Lung (tissue), 12 donors: ENCODE data around the gene HOMER1. TPM values are rescaled to one million over a fixed set of nuclear protein-coding genes. Genes with fewer than 3 reads are reported as not detected.

ENCODE experiments used
- ATAC-seq: fragments of 200-7000 bp; cut with Tn5 transposase; one replicate; pipeline ENCODE4 v1.9.1; 2020; ENCODE audit warnings: moderate number of reproducible peaks; ENCODE audit not compliant: insufficient read depth, low FRiP score
- DNase-seq, 3 donors: peaks; one replicate each; pipeline ENCODE4 v3.0.0-alpha.2; 2013 to 2017
- H3K27ac ChIP-seq, 2 donors: one replicate each; pipeline ENCODE4 v1.5.1; 2013; ENCODE audit warnings: mild to moderate bottlenecking in 2 of 2, moderate library complexity in 2 of 2, control low read depth in 1 of 2, inconsistent platforms in 1 of 2, low read depth in 1 of 2, low read length in 1 of 2
- H3K27me3 ChIP-seq, 3 donors: one replicate each; pipeline ENCODE4 v1.5.1; 2013; ENCODE audit warnings: low read length in 2 of 3; ENCODE audit not compliant: control insufficient read depth in 3 of 3, insufficient read depth in 3 of 3
- H3K36me3 ChIP-seq, 4 donors: one replicate each; pipeline ENCODE4 v1.5.1; 2013; ENCODE audit warnings: low read length in 4 of 4, mild to moderate bottlenecking in 1 of 4, moderate library complexity in 1 of 4; ENCODE audit not compliant: control insufficient read depth in 4 of 4, insufficient read depth in 4 of 4
- H3K4me1 ChIP-seq, 5 donors: one replicate each; pipeline ENCODE4 v1.5.1; 2013; ENCODE audit warnings: low read length in 5 of 5, mild to moderate bottlenecking in 2 of 5, moderate library complexity in 1 of 5; ENCODE audit not compliant: control insufficient read depth in 5 of 5, insufficient read depth in 5 of 5
- H3K4me3 ChIP-seq: one replicate; pipeline ENCODE4 v1.5.1; 2013; ENCODE audit warnings: mild to moderate bottlenecking, control low read depth, moderate library complexity
- H3K9ac ChIP-seq, 2 donors: one replicate each; pipeline ENCODE4 v1.5.1; 2013; ENCODE audit warnings: low read length in 2 of 2, control low read depth in 1 of 2; ENCODE audit not compliant: insufficient read depth in 1 of 2
- H3K9me3 ChIP-seq, 4 donors: one replicate each; pipeline ENCODE4 v1.5.1; 2013; ENCODE audit warnings: low read length in 3 of 4, mild to moderate bottlenecking in 1 of 4, moderate library complexity in 1 of 4; ENCODE audit not compliant: control insufficient read depth in 4 of 4, insufficient read depth in 3 of 4
- WGBS, 2 donors: extraction: QIAGEN DNeasy Blood & Tissue Kit; methylation state at CpG; one replicate each; pipeline ENCODE4 v1.1.7; 2013; 5-methylcytosine and 5-hydroxymethylcytosine counted together
- polyA plus RNA-seq, 2 donors: library from polyadenylated mRNA; stranded (reverse); fragments of 200-250 nt; gene quantifications; one replicate each; pipeline ENCODE4 v1.2.1, GENCODE V29; 2013
- total RNA-seq, 2 donors: library from RNA; depleted of rRNA in 1 of 2; stranded (reverse); fragments of >200 nt in 1 of 2; gene quantifications; one replicate each; pipeline ENCODE4 v1.2.1, GENCODE V29; 2014 to 2021
- TF ChIP-seq, protein P1 (sequence below): IDR thresholded peaks from 2 replicates; pipeline ENCODE4 v1.5.1; 2012; ENCODE audit warnings: mild to moderate bottlenecking; ENCODE audit errors: control extremely low read depth, extremely low read depth
- donor health status: control.
- donor health status: control.
- donor health status: Bipolar disorder and iron deficiency.
- donor health status: healthy.
- donor health status: DM: yes; HTN: yes; CAD: no.

Gene HOMER1
- total and polyA plus RNA-seq, 4 donors = 1.2 to 15.4 (median 4.5) TPM

GRCh38 chr5:79471556-79471955 is 42.4 kb downstream of the HOMER1 start:
- TF ChIP-seq, protein P1, sequence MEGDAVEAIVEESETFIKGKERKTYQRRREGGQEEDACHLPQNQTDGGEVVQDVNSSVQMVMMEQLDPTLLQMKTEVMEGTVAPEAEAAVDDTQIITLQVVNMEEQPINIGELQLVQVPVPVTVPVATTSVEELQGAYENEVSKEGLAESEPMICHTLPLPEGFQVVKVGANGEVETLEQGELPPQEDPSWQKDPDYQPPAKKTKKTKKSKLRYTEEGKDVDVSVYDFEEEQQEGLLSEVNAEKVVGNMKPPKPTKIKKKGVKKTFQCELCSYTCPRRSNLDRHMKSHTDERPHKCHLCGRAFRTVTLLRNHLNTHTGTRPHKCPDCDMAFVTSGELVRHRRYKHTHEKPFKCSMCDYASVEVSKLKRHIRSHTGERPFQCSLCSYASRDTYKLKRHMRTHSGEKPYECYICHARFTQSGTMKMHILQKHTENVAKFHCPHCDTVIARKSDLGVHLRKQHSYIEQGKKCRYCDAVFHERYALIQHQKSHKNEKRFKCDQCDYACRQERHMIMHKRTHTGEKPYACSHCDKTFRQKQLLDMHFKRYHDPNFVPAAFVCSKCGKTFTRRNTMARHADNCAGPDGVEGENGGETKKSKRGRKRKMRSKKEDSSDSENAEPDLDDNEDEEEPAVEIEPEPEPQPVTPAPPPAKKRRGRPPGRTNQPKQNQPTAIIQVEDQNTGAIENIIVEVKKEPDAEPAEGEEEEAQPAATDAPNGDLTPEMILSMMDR = no peak
- H3K9me3 ChIP-seq = no peaks in the 10 kb centered on the region
- H3K36me3 ChIP-seq = no peaks in the 10 kb centered on the region
- H3K4me3 ChIP-seq = no peak overlapping the region
- H3K9ac ChIP-seq = no peak overlapping the region
- peaks cover 0 to 11% (median 0%) of the 10 kb centered on the region in 5 donors for H3K4me1 ChIP-seq
- no peaks in the 10 kb centered on the region for H3K27me3 ChIP-seq
- DNase-seq (no peak), ATAC-seq (no peak)
- 80 to 87% methylated on average over 1 of the region's 1 CpG for WGBS, 2 donors
- no peak overlapping the region for H3K27ac ChIP-seq

DNA sequence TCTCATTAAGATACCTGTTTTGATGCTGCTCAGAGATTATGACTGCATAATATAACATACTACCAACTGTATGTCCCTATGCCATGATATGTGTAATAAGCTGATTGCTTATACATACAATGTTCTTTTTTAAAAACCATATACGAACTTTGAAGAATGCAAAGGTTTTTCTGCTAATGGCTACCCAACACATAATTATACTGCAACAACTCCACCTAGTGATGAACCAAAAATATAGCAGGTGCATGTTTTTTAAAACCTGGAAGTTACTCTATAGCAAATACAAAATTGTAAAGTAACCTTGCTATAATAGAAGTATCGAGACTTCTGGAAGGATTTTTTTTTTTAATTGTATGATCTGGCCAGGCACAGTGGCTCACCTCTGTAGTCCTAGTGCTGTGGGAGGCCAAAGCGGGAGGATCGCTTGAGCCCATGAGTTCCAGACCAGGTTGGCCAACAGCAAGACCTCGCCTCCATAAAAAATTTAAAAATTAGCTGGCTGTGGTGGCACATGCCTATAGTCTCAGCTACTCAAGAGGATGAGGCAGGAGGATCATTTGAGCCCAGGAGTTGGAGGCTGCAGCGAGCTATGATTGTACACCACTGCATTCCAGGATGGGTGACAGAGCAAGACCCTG is 49.1 kb downstream of the HOMER1 start:
- H3K36me3 ChIP-seq = no peaks in the 10 kb centered on the region
- ATAC-seq (no peak), DNase-seq (peak in 2 of 3 donors; percentile 46 to 53)
- no peak overlapping the region for H3K27ac ChIP-seq
- peaks cover 0 to 17% (median 0%) of the 10 kb centered on the region in 5 donors for H3K4me1 ChIP-seq
- H3K27me3 ChIP-seq = no peaks in the 10 kb centered on the region
- H3K9ac ChIP-seq = no peak overlapping the region
- no peak overlapping the region for H3K4me3 ChIP-seq
- TF ChIP-seq, protein P1 = peak; percentile 20
- WGBS, 2 donors = 70 to 75% methylated on average over 6 of the region's 6 CpGs
- H3K9me3 ChIP-seq = no peaks in the 10 kb centered on the region

DNA sequence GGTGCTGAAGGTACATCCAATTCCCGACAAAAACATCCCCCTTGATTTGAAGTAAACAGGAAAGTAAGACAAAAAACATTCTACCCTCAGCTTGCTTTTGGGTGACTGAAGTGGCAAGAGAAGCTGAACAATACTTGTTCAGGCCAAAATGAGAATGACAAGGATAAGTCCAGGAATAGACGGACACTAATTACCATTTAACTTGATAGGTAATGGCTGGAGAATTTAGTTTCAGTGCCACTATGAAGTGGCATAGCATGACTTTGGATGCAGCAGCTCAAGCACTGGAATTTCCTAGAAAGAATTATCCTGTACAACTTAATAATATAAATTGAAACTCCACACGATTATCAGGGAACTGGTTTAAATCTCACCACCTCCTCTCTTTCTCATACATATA is 49.7 kb downstream of the HOMER1 start:
- Histone ChIP-seq H3K4me1 (peaks cover 0 to 17% (median 0%) of the 10 kb centered on the region in 5 donors), H3K36me3 (no peaks in the 10 kb centered on the region), H3K27ac (no peak overlapping the region), H3K27me3 (no peaks in the 10 kb centered on the region), H3K9ac (no peak overlapping the region), H3K9me3 (no peaks in the 10 kb centered on the region), H3K4me3 (no peak overlapping the region)
- DNase-seq (no peak), ATAC-seq (no peak)
- TF ChIP-seq, protein P1 = no peak
- WGBS, 2 donors = 68 to 79% methylated on average over 3 of the region's 3 CpGs

DNA sequence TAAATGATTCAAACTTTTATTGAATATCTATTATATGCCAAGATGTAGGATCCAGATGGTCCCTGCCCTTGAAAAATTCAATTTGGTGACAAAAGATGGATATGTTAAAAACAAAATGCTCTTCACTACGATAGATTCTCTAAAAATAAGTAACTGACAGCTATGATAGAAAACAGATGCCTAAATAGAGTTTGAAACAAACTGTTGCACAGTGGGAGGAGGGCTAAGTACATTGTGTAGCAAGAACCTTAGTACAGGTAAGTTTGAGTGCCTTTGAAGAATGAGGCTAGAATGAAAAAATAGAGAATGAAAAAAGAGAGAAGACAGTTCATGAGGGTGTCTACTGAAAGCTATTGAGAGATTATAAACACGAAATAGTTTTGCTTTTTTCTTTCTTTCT is 54.3 kb downstream of the HOMER1 start:
- 76 to 94% methylated on average over 2 of the region's 2 CpGs for WGBS, 2 donors
- no peak for DNase-seq
- H3K4me1 ChIP-seq = peaks cover 0 to 20% (median 0%) of the 10 kb centered on the region in 5 donors
- no peaks in the 10 kb centered on the region for H3K27me3 ChIP-seq
- H3K4me3 ChIP-seq = no peak overlapping the region
- no peaks in the 10 kb centered on the region for H3K36me3 ChIP-seq
- H3K27ac ChIP-seq = no peak overlapping the region
- H3K9me3 ChIP-seq = no peaks in the 10 kb centered on the region
- no peak overlapping the region for H3K9ac ChIP-seq
- TF ChIP-seq, protein P1 = no peak
- no peak for ATAC-seq
